Gastrocnemius medialis (tissue), 4 donors: ENCODE measurements around the gene E2F8.

Source experiments
- CTCF ChIP-seq, 5 experiments: fragments of 450-650 bp in 3 of 5; fragments of 200-600 bp in 2 of 5; sonication (generic) in 2 of 5; IDR thresholded peaks in 4 of 5; conservative IDR thresholded peaks in 1 of 5; 1 replicate in 4 of 5; 2 replicates in 1 of 5; pipeline ENCODE4 v1.5.1; 2016 to 2019; ENCODE audit warnings: antibody characterized with exemption in 5 of 5, mild to moderate bottlenecking in 3 of 5, moderate library complexity in 3 of 5
- POLR2A ChIP-seq, 2 donors: fragments of 450-650 bp; IDR thresholded peaks; one replicate each; pipeline ENCODE4 v1.6.1; 2017; ENCODE audit warnings: antibody characterized with exemption in 2 of 2, mild to moderate bottlenecking in 2 of 2, moderate library complexity in 2 of 2

GRCh38 chr11:19208181-19208580 is 32.6 kb downstream of the E2F8 start:
- TF ChIP-seq CTCF (IDR thresholded peaks at IDR 0.05 in 4 of 5, conservative IDR thresholded peaks at IDR 0.05 in 1 of 5) (no peak), POLR2A (IDR thresholded peaks at IDR 0.05) (no peak)
